Ecto neural progenitor cell (in vitro differentiated cells): ENCODE results near the gene NCS1.
A peak's percentile ranks its signal among the peaks of the same experiment; 100 is the strongest.
"Not testable (repeated sequence)": the region's sequence is repeated elsewhere in the genome, so short reads cannot be mapped to it uniquely, and the experiment has no call there.

ENCODE experiments used
- DNase-seq: peaks from one replicate; pipeline ENCODE4 v3.0.0-alpha.2; 2018; ENCODE audit warnings: low spot score

NCS1 gene

DNA sequence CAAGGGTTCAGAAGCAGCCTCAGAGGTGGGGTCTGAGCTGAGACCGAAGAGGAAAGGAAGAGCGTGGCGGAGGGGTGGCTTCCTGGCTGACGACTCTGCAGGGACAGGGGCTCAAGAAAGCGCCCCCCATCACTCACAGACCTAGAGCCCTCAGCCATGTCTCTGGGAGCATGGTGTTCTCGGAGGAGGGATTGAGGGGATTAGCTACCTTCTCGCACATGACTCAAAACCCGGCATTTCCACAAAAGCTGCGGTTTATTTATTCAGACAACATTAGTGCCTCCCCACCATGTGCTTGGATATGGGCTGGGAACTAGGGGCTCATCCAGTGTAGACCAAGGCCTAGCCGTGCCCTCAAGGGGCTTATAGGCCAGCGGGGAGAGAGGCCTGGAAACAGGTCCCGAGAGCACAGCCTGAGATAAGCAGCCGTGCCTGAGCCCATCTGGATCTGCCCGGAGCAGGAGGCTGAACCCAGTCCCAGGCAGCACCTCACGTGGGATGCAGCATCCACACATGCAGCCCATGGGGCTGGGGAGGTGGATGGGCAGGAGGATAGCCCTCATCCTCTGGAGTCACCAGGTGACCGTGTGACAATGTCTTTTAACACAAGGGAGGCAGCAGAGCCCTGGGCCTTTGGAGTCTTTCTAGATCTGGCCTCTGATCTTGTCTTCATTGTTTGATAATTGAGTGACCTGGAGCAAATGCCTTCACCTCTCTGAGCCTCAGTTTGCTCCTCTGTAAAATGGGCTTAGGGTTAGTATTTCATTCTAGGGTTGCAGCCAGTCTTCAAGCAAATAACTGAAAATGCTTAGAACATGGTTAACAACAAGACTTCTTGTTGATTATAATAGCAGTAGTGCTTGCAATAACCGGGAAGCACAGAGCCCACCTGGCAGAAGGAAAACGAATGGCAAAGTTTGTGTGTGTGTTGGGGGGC is 92.5 kb downstream of the NCS1 start:
- no peak for DNase-seq

DNA sequence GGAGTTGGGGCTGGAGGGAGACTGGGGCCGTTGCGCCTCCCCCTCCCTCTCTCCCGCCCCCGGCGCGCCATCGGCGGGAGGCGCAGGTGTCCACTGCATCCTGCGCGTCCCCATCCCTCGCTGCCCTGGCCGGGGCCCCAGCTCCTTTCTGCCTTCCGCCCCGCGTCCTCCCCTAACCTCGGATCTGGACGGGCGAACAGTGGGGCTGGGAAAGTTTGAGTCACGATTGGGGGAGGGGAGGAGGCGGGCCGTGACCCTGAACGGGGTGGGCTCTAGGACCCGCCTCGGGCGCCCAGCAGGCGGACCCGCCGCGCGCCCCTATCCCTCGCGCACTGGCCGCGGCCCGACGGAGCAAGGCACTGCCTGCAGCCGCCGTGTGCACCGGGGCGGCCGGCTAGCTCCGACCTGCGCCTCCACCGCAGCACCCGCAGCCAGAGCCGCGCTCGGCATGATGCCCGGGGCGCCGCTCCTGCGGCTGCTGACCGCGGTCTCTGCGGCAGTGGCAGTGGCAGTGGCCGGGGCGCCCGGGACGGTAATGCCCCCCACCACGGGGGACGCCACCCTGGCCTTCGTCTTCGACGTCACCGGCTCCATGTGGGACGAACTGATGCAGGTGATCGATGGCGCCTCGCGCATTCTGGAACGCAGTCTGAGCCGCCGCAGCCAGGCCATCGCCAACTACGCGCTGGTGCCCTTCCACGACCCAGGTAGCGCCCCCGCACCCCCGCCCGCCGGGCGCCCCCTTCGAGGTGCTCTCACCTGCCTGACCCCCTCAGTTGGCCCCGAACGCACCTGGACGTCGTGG is 93.4 kb downstream of the NCS1 start, which contains the start of gene HMCN2:
Gene HMCN2, plus strand, starts transcription at position 330 of the 805 bp plus-strand sequence. Its CDS starts 119 bp downstream, at position 449.
- DNase-seq = peak; percentile 59

GRCh38 chr9:130266236-130267098 is 94.3 kb downstream of the NCS1 start:
- DNase-seq = no peak

DNA sequence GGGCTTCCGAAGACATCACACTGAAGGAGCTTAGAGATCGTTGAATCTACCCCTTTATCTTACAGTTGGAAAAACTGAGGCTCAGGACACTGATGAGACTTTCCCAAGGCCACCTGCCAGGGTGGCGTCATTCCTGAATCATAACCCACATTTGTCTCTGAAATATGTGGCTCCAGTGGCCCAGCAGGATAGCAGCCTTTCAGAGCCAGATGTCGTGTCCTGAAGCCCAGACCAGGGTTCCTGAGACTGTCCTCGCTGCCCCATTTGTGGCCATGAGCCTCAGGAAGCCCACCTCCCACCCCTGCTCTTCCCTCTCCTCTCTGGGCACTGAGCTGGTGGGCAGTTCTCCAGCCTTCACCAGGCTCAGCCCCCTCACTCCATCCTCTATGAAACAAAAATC is 95.7 kb downstream of the NCS1 start:
- DNase-seq = no peak

GRCh38 chr9:130268521-130269211 is 96.5 kb downstream of the NCS1 start:
- DNase-seq = no peak

GRCh38 chr9:130271473-130271872 is 99.3 kb downstream of the NCS1 start:
- no peak for DNase-seq

- DNase-seq = no peak
Observed at GRCh38 chr9:130275156-130275555, 103.0 kb downstream of the NCS1 start.

DNA sequence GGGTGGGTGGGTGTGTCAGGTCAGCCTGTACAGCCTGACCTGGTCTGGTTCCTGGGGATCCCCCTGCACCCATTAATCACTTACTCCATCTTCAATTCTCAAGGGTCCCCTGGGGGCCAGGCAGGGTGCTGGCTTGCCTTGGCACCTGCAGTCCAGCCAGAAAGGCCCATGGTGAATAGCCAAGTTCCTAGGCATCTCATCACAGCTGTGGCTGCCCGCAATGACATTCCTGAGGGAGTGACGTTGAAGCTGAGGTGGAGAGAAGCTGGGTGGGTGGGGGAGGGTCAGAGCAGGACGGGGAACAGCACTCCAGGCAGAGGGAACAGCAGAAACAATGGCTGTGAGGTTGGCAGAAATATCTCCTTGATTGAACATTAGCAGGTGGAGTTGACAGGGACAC is 103.9 kb downstream of the NCS1 start:
- no peak for DNase-seq

GRCh38 chr9:130276955-130277354 is 104.8 kb downstream of the NCS1 start:
- no peak for DNase-seq

DNA sequence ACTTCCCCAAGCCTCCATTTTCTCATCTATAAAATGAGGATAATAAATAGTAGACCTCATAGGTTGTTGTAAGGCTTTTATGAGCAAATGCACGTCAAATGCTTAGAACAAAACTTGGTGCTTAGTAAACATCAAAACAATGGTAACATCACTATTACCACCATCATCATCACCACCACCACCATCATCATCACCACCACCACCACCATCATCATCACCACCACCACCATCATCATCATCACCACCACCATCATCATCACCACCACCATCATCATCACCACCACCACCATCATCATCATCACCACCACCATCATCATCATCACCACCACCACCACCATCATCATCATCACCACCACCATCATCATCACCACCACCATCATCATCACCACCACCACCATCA is 105.3 kb downstream of the NCS1 start:
- DNase-seq = not testable (repeated sequence)

DNA sequence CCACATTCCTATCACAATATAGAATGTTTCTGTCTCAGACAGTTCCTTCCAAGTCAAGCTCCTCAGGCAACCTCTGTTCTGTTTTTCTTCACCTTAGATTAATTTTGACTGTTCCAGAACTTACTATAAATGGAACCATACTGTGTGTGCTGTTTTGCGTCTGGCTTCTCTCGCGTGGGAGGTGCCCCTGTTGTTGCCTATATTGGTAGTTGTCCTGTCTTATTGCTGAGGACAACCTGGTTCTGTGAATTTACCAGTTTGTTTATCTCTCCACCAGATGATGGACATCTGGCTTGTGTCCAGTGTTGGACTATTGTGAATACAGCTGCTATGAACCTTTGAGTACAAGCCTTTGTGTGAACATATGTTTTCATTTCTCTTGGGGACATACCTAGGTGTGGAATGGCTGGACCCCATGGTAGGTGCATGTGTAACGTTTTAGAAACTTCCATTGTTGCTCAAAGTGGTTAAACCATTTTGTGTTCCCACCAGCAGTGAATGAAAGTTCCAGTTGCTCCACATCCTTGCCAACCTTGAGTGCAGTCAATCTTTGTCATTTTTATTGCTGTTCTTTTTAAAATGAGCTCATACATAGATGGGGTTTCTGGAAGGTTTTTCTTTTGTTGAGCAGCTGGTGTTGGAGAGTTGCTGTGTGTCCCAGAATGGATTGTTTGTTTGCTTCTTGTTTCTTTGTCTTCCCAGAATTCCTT is 111.5 kb downstream of the NCS1 start:
- no peak for DNase-seq

GRCh38 chr9:130284249-130284625 is 112.0 kb downstream of the NCS1 start:
- no peak for DNase-seq

- DNase-seq = no peak
Observed at GRCh38 chr9:130284690-130285089, 112.5 kb downstream of the NCS1 start.

DNA sequence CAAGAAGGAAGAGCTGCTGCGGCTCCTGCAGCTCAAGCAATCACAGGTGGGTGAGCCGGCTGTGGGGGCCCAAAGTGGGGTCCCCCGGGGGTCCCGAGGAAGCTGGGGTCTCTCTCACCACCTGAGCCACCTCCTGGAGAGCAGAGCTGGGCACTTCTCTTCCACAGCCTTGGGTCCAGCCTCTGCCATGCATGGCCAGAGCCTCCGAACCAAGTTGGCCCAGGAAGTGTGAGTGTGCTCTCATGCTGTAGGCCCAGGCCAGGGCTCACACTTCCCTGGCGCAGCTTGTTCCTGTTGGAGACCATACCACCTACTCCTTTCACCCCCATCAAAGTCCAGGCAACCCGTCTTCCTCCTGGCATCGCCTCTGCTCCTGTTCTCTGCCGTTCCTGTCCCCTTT is 113.1 kb downstream of the NCS1 start:
- no peak for DNase-seq

- DNase-seq = no peak
Observed at GRCh38 chr9:130286072-130286770, 114.0 kb downstream of the NCS1 start.
